Fibroblast of skin of right biceps (primary cell): ENCODE results near the gene KDM5B.
"Not testable (repeated sequence)": the region's sequence is repeated elsewhere in the genome, so short reads cannot be mapped to it uniquely, and the experiment has no call there.

ENCODE experiments used
- DNase-seq: peaks from one replicate; pipeline ENCODE4 v3.0.0-alpha.2; 2013

Gene KDM5B

DNA sequence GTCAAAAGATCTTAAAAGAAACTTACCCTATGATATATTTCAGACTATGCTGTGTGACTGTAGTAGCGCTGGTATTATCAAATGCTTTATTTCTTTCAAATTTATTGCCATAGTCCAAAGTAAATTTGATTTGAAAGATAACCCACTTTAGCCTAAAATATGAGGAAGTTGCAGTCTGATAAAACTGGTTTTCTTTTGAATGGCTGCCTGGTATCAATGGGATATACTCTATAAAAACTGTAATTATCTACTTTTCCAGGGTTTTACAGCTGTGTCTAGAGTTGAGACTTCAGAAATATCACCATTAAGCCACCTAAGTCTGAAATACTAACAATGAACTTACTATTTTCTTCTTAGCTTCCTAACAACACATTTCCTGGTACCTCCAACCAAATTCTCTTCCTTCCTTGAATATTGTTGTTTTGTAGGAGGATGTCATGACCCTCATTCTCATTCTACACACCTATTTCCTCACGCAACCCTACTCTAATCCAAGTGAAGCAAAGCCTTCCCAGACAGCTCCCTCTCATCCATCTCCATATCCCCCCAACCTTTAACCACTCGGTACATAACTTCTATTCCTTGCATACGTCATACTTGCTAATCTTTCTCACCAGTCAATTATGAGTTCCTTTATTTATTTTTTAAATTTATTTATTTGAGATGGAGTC, 17.0 kb downstream of the KDM5B start:
- no peak for DNase-seq

DNA sequence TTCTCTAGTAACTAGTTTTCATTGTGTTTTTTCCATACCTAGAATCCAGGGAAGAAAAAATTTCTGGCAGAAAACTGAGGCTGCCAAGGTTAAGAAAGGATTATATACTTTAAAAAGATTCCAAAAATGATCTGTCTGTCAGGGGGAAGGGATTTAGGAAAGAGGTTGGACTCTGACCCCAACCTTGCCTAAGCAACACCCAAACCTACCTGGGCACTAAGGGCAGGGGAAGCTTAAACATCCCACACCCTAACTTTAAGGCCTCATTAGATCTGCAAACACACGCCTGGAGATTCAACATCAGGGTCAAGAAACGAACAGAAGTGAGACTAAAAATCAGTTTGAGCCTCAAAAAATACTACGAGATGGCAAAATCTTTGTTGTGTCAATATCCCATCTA, 19.4 kb downstream of the KDM5B start:
- no peak for DNase-seq

DNA sequence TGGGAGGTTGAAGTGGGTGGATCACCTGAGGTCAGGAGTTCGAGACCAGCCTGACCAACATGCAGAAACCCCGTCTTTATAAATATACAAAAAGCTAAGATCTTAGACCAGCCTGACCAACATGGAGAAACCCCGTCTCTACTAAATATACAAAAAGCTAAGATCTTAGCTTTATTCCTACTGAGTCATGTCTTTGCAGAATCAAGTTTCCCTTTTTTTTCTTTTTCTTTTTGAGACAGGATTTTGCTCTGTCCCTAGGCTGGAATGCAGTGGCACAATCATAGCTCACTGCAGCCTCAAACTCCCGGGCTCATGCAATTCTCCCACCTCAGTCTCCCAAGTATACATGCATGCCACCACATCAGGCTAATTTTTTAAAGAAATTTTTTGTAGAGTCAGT, 21.4 kb downstream of the KDM5B start:
- no peak for DNase-seq

DNA sequence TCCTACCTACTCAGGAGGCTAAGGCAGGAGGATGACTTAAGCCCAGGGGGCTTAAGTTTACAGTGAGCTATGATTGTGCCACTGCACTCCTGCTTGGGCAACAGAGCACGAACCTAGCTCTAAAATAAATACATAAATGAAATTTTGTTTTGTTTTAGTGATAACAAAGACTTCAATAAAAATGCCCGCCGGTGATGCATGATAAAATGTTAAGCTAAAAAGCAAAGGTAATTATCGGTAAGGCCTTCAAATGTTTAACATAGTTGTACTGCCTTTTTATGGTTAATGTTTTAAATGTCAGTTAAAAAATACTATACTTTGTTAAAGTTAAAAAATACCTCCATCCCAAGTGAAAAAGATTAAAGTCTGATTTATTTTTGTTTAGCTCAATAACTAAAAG, 27.0 kb downstream of the KDM5B start:
- DNase-seq = no peak

GRCh38 chr1:202770135-202770534, 38.1 kb downstream of the KDM5B start:
- no peak for DNase-seq

- peak; percentile 79 for DNase-seq
Observed at GRCh38 chr1:202765721-202766120, 42.5 kb downstream of the KDM5B start.

DNA sequence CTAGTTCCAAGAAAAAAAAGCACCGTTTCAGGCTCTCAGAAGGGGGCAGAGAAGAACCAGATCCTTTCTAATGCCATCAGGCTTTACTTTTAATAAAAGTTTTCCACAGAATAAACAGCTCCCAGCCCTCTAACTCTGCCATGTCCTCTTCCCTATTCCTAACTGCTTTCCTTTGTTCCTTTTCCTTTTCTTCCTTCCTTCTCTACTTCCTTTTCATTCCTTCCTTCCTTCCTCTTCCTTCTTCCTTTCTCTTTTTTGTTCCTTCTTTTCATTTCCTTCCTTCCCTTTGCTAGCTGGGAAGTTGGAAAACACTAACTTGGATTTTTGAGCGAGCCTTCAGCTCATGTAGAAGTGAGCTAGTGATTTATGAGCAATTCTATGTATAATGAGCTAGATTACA, 46.2 kb downstream of the KDM5B start:
- no peak for DNase-seq

GRCh38 chr1:202760589-202760988, 47.6 kb downstream of the KDM5B start:
- DNase-seq = no peak

- peak; percentile 48 for DNase-seq
Observed at GRCh38 chr1:202756391-202756790, 51.8 kb downstream of the KDM5B start.

DNA sequence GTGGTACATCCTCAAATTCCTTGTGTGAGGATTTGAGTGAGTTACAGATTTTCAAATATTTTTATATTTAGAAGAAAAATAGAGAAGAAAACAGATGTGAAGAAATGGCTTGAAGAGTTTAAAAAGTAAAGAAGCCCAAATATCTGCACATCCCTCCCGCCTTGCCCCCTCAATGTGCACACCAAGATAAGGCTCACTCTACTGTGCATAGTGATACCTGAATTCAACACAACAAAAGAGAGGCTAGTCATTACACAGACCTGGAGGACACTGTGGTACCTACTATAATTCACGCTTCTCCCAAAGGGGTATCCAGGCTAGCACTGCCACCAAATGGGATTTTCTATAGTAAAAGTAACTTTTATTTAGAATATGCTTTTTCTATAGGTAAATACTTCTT, 53.9 kb downstream of the KDM5B start:
- no peak for DNase-seq

GRCh38 chr1:202752774-202753173, 55.4 kb downstream of the KDM5B start:
- DNase-seq = no peak

GRCh38 chr1:202750761-202751160, 57.5 kb downstream of the KDM5B start:
- DNase-seq = no peak

- DNase-seq = no peak
Observed at GRCh38 chr1:202750024-202750423, 58.2 kb downstream of the KDM5B start.

- no peak for DNase-seq
Observed at GRCh38 chr1:202745323-202745888, 62.8 kb downstream of the KDM5B start.

GRCh38 chr1:202744770-202745169, 63.5 kb downstream of the KDM5B start:
- DNase-seq = not testable (repeated sequence)

- no peak for DNase-seq
Observed at GRCh38 chr1:202742496-202742895, 65.7 kb downstream of the KDM5B start.

- no peak for DNase-seq
Observed at GRCh38 chr1:202733251-202733650, 75.0 kb downstream of the KDM5B start.

- no peak for DNase-seq
Observed at GRCh38 chr1:202728951-202729350, 79.3 kb downstream of the KDM5B start.

GRCh38 chr1:202725526-202725925, 82.7 kb downstream of the KDM5B start:
- DNase-seq = no peak

GRCh38 chr1:202723708-202724107, 84.5 kb downstream of the KDM5B start:
- no peak for DNase-seq

DNA sequence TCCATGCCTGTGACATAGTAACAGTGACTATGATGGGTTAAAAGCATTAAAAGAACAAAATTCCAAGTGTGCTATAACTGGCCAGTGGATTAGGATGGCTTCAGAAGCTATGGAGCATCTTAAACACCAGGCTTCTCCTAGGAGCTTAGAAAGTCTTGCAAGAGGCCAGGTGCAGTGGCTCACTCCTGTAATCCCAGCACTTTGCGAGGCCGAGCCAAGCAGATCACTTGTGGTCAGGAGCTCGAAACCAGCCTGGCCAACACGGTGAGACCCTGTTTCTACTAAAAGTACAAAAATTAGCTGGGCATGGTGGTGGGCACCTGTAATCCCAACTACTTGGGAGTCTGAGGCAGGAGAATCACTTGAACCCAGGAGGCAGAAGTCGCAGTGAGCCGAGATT, 85.2 kb downstream of the KDM5B start:
- not testable (repeated sequence) for DNase-seq

DNA sequence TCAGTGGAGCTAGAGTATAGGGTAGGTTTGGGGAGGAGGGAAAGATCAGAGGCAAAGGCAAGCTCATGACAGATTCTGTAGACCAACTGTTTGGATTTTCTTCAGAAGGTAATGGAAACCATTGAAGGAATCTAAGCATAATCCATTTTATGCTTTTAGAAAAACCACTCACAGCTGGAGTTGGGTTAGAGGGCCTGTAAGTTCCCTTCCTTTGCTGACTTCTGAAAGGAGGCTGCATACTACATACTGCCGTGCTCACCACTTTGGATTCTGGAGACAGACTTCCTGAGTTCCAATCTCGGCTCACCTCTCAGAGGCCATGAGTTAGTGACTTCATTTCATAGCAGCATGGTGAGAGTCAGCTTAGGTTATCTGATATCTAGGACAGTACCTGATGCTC, 91.6 kb downstream of the KDM5B start:
- no peak for DNase-seq

- not testable (repeated sequence) for DNase-seq
Observed at GRCh38 chr1:202714202-202714601, 94.0 kb downstream of the KDM5B start.

DNA sequence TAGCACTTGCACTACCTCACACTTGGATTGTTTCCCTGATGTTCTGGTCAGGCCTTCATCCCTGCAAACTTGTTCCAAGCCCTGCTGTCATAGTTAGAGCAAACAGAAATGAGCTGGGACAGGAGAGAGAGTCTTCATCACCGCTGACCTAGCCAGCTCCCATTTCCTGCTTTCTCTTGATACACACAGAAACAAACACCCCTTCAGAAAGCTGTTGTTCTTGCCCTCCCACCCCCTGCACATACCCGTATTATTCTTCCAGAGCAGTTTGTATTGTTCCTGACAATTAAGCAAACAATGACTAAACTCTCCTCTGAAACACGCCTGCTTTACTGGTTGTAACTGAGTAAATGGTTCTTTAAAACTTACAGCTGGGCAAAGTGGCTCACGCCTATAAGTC, 95.1 kb downstream of the KDM5B start:
- no peak for DNase-seq
